ENCODE results near the gene MRPL27.

MRPL27 gene

GRCh38 chr17:50364715-50365114 lies 8.3 kb downstream of the MRPL27 start:
- peak; percentile 14 for TF ChIP-seq CTCF (IDR thresholded peaks at IDR 0.05; ENCODE audit: insufficient read depth, low read depth, low read length, missing control alignments)
- DNase-seq (ENCODE audit: low read depth), result peak; percentile 69
- no peak overlapping the region for H3K4me3 ChIP-seq (ENCODE audit: low read length)

GRCh38 chr17:50364061-50364458 lies 8.9 kb downstream of the MRPL27 start:
- H3K4me3 ChIP-seq (ENCODE audit: low read length), result no peak overlapping the region
- no peak for DNase-seq (ENCODE audit: low read depth)
- TF ChIP-seq CTCF (IDR thresholded peaks at IDR 0.05; ENCODE audit: insufficient read depth, low read depth, low read length, missing control alignments), result no peak

- no peak for TF ChIP-seq CTCF (IDR thresholded peaks at IDR 0.05; ENCODE audit: insufficient read depth, low read depth, low read length, missing control alignments)
- no peak for DNase-seq (ENCODE audit: low read depth)
- H3K4me3 ChIP-seq (ENCODE audit: low read length), result no peak overlapping the region
Measured at GRCh38 chr17:50363217-50364060, 9.5 kb downstream of the MRPL27 start.

GRCh38 chr17:50362661-50363060 lies 10.3 kb downstream of the MRPL27 start:
- no peak for TF ChIP-seq CTCF (IDR thresholded peaks at IDR 0.05; ENCODE audit: insufficient read depth, low read depth, low read length, missing control alignments)
- H3K4me3 ChIP-seq (ENCODE audit: low read length), result no peak overlapping the region
- no peak for DNase-seq (ENCODE audit: low read depth)

- DNase-seq (ENCODE audit: low read depth), result peak; percentile 78
- no peak overlapping the region for H3K4me3 ChIP-seq (ENCODE audit: low read length)
- peak; percentile 81 for TF ChIP-seq CTCF (IDR thresholded peaks at IDR 0.05; ENCODE audit: insufficient read depth, low read depth, low read length, missing control alignments)
Measured at GRCh38 chr17:50361561-50362480, 11.2 kb downstream of the MRPL27 start.

- TF ChIP-seq CTCF (IDR thresholded peaks at IDR 0.05; ENCODE audit: insufficient read depth, low read depth, low read length, missing control alignments), result no peak
Measured at GRCh38 chr17:50360486-50361115, 12.4 kb downstream of the MRPL27 start.

More at GRCh38 chr17:50360486-50361115, 12.4 kb downstream of the MRPL27 start:
- H3K4me3 ChIP-seq (ENCODE audit: low read length), result no peak overlapping the region
- no peak for DNase-seq (ENCODE audit: low read depth)
